WTC11 (cell line): ENCODE results near the gene PDCD5.

Experiments used
- OVOL2 ChIP-seq: fragments of 250-450 bp; sonication (Bioruptor Pico); IDR thresholded peaks from 2 replicates; pipeline ENCODE4 v1.9.0; 2021; ENCODE audit warnings: mild to moderate bottlenecking, borderline replicate concordance
- TP53 ChIP-seq: sonication (generic); formaldehyde crosslinking; IDR thresholded peaks from 2 replicates; pipeline ENCODE4 v1.8.1; 2023; ENCODE audit warnings: mild to moderate bottlenecking, missing genetic modification reagents
- ZNF232 ChIP-seq: sonication (generic); formaldehyde crosslinking; IDR thresholded peaks from 2 replicates; pipeline ENCODE4 v1.8.0; 2022; ENCODE audit warnings: mild to moderate bottlenecking, missing genetic modification reagents
- ZNF416 ChIP-seq: fragments of 250-450 bp; sonication (Bioruptor Pico); IDR thresholded peaks from 2 replicates; pipeline ENCODE4 v1.9.0; 2021; ENCODE audit warnings: mild to moderate bottlenecking, inconsistent platforms
- TF ChIP-seq, protein P1 (sequence below): sonication (generic); formaldehyde crosslinking; IDR thresholded peaks from 2 replicates; pipeline ENCODE4 v1.8.1; 2023; ENCODE audit warnings: mild to moderate bottlenecking, missing genetic modification reagents, moderate library complexity
- TF ChIP-seq, protein P2 (sequence below): fragments of 200-600 bp; IDR thresholded peaks from 2 replicates; pipeline ENCODE4 v1.8.0; 2022; ENCODE audit warnings: antibody characterized with exemption
- TF ChIP-seq, protein P3 (sequence below): sonication (generic); formaldehyde crosslinking; IDR thresholded peaks from 2 replicates; pipeline ENCODE4 v1.8.0; 2022; ENCODE audit warnings: mild to moderate bottlenecking, missing genetic modification reagents
- TF ChIP-seq, protein P4 (sequence below): fragments of 250-450 bp; sonication (Bioruptor Pico); IDR thresholded peaks from 2 replicates; pipeline ENCODE4 v2.1.2; 2022; ENCODE audit warnings: mild to moderate bottlenecking, moderate library complexity
- TF ChIP-seq, protein P5 (sequence below): sonication (generic); formaldehyde crosslinking; IDR thresholded peaks from 2 replicates; pipeline ENCODE4 v1.8.1; 2023; ENCODE audit warnings: mild to moderate bottlenecking, missing genetic modification reagents, borderline replicate concordance
- TF ChIP-seq, protein P6 (sequence below): sonication (generic); formaldehyde crosslinking; IDR thresholded peaks from 2 replicates; pipeline ENCODE4 v1.8.0; 2022; ENCODE audit warnings: mild to moderate bottlenecking, missing genetic modification reagents
- TF ChIP-seq, protein P7 (sequence below): sonication (generic); formaldehyde crosslinking; IDR thresholded peaks from 2 replicates; pipeline ENCODE4 v1.8.1; 2022; ENCODE audit warnings: mild to moderate bottlenecking, moderate library complexity, missing genetic modification reagents

DNA sequence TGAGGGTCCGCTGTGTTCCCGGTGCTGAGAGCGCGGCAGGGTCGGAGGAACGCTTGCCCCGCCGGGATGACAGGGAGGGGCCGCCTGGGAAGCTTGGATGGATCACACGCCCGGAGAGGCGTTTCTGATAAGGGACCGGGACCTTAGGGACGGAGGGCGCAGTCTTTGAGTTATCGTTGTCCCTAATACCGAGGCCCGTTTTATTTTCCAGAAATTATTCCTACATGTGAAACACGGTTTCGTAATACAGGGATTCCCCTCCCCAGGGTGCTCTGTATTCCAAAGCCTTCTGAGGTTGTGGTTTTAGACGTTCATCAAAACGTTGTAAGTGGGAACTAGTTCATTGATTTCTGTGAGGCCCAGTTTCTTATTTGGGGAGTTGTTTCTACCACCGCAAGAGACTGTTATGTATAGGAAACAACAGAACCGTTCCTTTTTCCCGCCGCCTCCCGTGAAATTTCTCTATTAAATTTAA is 752 bp downstream of the PDCD5 start:
- TF ChIP-seq, protein P1, sequence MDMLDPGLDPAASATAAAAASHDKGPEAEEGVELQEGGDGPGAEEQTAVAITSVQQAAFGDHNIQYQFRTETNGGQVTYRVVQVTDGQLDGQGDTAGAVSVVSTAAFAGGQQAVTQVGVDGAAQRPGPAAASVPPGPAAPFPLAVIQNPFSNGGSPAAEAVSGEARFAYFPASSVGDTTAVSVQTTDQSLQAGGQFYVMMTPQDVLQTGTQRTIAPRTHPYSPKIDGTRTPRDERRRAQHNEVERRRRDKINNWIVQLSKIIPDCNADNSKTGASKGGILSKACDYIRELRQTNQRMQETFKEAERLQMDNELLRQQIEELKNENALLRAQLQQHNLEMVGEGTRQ (CRISPR knock-in tag): no peak
- TF ChIP-seq, protein P2, sequence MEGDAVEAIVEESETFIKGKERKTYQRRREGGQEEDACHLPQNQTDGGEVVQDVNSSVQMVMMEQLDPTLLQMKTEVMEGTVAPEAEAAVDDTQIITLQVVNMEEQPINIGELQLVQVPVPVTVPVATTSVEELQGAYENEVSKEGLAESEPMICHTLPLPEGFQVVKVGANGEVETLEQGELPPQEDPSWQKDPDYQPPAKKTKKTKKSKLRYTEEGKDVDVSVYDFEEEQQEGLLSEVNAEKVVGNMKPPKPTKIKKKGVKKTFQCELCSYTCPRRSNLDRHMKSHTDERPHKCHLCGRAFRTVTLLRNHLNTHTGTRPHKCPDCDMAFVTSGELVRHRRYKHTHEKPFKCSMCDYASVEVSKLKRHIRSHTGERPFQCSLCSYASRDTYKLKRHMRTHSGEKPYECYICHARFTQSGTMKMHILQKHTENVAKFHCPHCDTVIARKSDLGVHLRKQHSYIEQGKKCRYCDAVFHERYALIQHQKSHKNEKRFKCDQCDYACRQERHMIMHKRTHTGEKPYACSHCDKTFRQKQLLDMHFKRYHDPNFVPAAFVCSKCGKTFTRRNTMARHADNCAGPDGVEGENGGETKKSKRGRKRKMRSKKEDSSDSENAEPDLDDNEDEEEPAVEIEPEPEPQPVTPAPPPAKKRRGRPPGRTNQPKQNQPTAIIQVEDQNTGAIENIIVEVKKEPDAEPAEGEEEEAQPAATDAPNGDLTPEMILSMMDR: no peak
- TF ChIP-seq, protein P3, sequence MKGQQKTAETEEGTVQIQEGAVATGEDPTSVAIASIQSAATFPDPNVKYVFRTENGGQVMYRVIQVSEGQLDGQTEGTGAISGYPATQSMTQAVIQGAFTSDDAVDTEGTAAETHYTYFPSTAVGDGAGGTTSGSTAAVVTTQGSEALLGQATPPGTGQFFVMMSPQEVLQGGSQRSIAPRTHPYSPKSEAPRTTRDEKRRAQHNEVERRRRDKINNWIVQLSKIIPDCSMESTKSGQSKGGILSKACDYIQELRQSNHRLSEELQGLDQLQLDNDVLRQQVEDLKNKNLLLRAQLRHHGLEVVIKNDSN (CRISPR knock-in tag): no peak
- TF ChIP-seq ZNF232 (CRISPR knock-in tag) (no peak), ZNF416 (CRISPR knock-in tag) (no peak), TP53 (CRISPR knock-in tag) (no peak), OVOL2 (no peak)
- TF ChIP-seq, protein P4, sequence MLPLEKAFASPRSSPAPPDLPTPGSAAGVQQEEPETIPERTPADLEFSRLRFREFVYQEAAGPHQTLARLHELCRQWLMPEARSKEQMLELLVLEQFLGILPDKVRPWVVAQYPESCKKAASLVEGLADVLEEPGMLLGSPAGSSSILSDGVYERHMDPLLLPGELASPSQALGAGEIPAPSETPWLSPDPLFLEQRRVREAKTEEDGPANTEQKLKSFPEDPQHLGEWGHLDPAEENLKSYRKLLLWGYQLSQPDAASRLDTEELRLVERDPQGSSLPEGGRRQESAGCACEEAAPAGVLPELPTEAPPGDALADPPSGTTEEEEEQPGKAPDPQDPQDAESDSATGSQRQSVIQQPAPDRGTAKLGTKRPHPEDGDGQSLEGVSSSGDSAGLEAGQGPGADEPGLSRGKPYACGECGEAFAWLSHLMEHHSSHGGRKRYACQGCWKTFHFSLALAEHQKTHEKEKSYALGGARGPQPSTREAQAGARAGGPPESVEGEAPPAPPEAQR: no peak
- TF ChIP-seq, protein P5, sequence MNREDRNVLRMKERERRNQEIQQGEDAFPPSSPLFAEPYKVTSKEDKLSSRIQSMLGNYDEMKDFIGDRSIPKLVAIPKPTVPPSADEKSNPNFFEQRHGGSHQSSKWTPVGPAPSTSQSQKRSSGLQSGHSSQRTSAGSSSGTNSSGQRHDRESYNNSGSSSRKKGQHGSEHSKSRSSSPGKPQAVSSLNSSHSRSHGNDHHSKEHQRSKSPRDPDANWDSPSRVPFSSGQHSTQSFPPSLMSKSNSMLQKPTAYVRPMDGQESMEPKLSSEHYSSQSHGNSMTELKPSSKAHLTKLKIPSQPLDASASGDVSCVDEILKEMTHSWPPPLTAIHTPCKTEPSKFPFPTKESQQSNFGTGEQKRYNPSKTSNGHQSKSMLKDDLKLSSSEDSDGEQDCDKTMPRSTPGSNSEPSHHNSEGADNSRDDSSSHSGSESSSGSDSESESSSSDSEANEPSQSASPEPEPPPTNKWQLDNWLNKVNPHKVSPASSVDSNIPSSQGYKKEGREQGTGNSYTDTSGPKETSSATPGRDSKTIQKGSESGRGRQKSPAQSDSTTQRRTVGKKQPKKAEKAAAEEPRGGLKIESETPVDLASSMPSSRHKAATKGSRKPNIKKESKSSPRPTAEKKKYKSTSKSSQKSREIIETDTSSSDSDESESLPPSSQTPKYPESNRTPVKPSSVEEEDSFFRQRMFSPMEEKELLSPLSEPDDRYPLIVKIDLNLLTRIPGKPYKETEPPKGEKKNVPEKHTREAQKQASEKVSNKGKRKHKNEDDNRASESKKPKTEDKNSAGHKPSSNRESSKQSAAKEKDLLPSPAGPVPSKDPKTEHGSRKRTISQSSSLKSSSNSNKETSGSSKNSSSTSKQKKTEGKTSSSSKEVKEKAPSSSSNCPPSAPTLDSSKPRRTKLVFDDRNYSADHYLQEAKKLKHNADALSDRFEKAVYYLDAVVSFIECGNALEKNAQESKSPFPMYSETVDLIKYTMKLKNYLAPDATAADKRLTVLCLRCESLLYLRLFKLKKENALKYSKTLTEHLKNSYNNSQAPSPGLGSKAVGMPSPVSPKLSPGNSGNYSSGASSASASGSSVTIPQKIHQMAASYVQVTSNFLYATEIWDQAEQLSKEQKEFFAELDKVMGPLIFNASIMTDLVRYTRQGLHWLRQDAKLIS: no peak
- TF ChIP-seq, protein P6, sequence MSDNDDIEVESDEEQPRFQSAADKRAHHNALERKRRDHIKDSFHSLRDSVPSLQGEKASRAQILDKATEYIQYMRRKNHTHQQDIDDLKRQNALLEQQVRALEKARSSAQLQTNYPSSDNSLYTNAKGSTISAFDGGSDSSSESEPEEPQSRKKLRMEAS (CRISPR knock-in tag): no peak
- TF ChIP-seq, protein P7, sequence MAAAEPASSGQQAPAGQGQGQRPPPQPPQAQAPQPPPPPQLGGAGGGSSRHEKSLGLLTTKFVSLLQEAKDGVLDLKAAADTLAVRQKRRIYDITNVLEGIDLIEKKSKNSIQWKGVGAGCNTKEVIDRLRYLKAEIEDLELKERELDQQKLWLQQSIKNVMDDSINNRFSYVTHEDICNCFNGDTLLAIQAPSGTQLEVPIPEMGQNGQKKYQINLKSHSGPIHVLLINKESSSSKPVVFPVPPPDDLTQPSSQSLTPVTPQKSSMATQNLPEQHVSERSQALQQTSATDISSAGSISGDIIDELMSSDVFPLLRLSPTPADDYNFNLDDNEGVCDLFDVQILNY: no peak
